ENCODE measurements around the gene CD52.

Gene CD52

GRCh38 chr1:26368486-26368885 lies 50.7 kb downstream of the CD52 start:
- no peak for TF ChIP-seq CTCF (IDR thresholded peaks at IDR 0.05; ENCODE audit: low read depth, low read length, missing control alignments)
- no peaks in the 10 kb centered on the region for H3K27me3 ChIP-seq (replicated peaks)
- in situ Hi-C loops (cut with HindIII; ENCODE audit: low pct_ligation_motif_present, low sequenced_read_pairs), result no loop called here
- no peak for DNase-seq
- H3K27ac ChIP-seq, result no peak overlapping the region
- H3K4me3 ChIP-seq (ENCODE audit: low read depth, low read length), result no peak overlapping the region
- H3K36me3 ChIP-seq (replicated peaks), result no peaks in the 10 kb centered on the region

Data from brain microvascular endothelial cell (primary cell).